GM23338 (cell line): ENCODE results near the gene RAX2. TPM values are rescaled to one million over a fixed set of nuclear protein-coding genes. Genes with fewer than 3 reads are reported as not detected.

ENCODE experiments used
- ATAC-seq: fragments of 200-7000 bp; cut with Tn5 transposase; 3 replicates; pipeline ENCODE4 v1.9.1; 2020
- DNase-seq: peaks from one replicate; pipeline ENCODE4 v3.0.0-alpha.2; 2015; ENCODE audit warnings: low spot score
- H2AFZ ChIP-seq: fragments of 200-600 bp; sonication (generic); 2 replicates; pipeline ENCODE4 v1.8.0; 2016; ENCODE audit warnings: antibody characterized with exemption, mild to moderate bottlenecking, moderate library complexity
- H3F3A ChIP-seq: fragments of 200-600 bp; sonication (generic); replicated peaks from 2 replicates; pipeline ENCODE4 v1.8.0; 2017; ENCODE audit warnings: antibody characterized with exemption, mixed run types, low read depth
- H3K27ac ChIP-seq: fragments of 200-600 bp; sonication (generic); 2 replicates; pipeline ENCODE4 v1.6.1; 2016; ENCODE audit warnings: low read depth
- H3K27me3 ChIP-seq: fragments of 200-600 bp; sonication (generic); 2 replicates; pipeline ENCODE4 v1.8.0; 2016; ENCODE audit warnings: mild to moderate bottlenecking, mixed run types, moderate library complexity; ENCODE audit not compliant: insufficient read depth
- H3K36me3 ChIP-seq: fragments of 200-600 bp; sonication (generic); 2 replicates; pipeline ENCODE4 v1.8.0; 2016; ENCODE audit warnings: mild to moderate bottlenecking; ENCODE audit not compliant: insufficient read depth
- H3K4me1 ChIP-seq: fragments of 200-600 bp; sonication (generic); 2 replicates; pipeline ENCODE4 v1.8.0; 2016; ENCODE audit warnings: mild to moderate bottlenecking, moderate library complexity; ENCODE audit not compliant: insufficient read depth
- H3K4me2 ChIP-seq: fragments of 200-600 bp; sonication (generic); 2 replicates; pipeline ENCODE4 v1.7.1; 2017; ENCODE audit warnings: mixed run types
- H3K4me3 ChIP-seq: fragments of 200-600 bp; sonication (generic); 2 replicates; pipeline ENCODE4 v1.6.1; 2016; ENCODE audit warnings: mixed run types
- H3K79me2 ChIP-seq: fragments of 200-600 bp; sonication (generic); replicated peaks from 2 replicates; pipeline ENCODE4 v1.8.0; 2017; ENCODE audit warnings: mild to moderate bottlenecking; ENCODE audit not compliant: insufficient read depth
- H3K9me2 ChIP-seq: fragments of 200-600 bp; sonication (generic); 2 replicates; pipeline ENCODE4 v1.8.0; 2017; ENCODE audit not compliant: insufficient read depth
- H4K20me1 ChIP-seq: fragments of 200-600 bp; sonication (generic); replicated peaks from 2 replicates; pipeline ENCODE4 v1.8.0; 2017; ENCODE audit warnings: mild to moderate bottlenecking; ENCODE audit not compliant: insufficient read depth
- H3K27ac Mint-ChIP-seq: 2 replicates; pipeline ENCODE4 v1.8.0; 2020; ENCODE audit warnings: inconsistent platforms, mild to moderate bottlenecking, moderate library complexity, mixed read lengths
- H3K27me3 Mint-ChIP-seq: 3 replicates; pipeline ENCODE4 v1.8.0; 2022; ENCODE audit warnings: low read depth, mild to moderate bottlenecking, moderate library complexity, mixed read lengths, inconsistent platforms; ENCODE audit not compliant: insufficient read depth, poor library complexity
- H3K36me3 Mint-ChIP-seq: 3 replicates; pipeline ENCODE4 v1.8.0; 2021; ENCODE audit warnings: low read depth, mild to moderate bottlenecking, inconsistent platforms, moderate library complexity, mixed read lengths
- H3K4me1 Mint-ChIP-seq: 3 replicates; pipeline ENCODE4 v1.8.0; 2020; ENCODE audit warnings: mild to moderate bottlenecking, inconsistent platforms, mixed read lengths
- H3K4me3 Mint-ChIP-seq: 3 replicates; pipeline ENCODE4 v1.8.0; 2021; ENCODE audit warnings: moderate library complexity, mild to moderate bottlenecking, inconsistent platforms, mixed read lengths
- H3K9me3 Mint-ChIP-seq: 3 replicates; pipeline ENCODE4 v1.8.0; 2020; ENCODE audit warnings: moderate library complexity, mild to moderate bottlenecking, inconsistent platforms, mixed read lengths
- CREB1 ChIP-seq: fragments of 250-450 bp; sonication (Bioruptor Pico); IDR thresholded peaks from 2 replicates; pipeline ENCODE4 v1.5.0; 2020; ENCODE audit warnings: low read depth, mild to moderate bottlenecking, moderate library complexity
- EZH2 ChIP-seq: fragments of 200-600 bp; sonication (generic); IDR thresholded peaks from one replicate; pipeline ENCODE4 v1.8.0; 2017; ENCODE audit warnings: antibody characterized with exemption, mild to moderate bottlenecking, low read depth; ENCODE audit not compliant: unreplicated experiment
- EZH2phosphoT487 ChIP-seq: fragments of 200-600 bp; sonication (generic); IDR thresholded peaks from one replicate; pipeline ENCODE4 v1.8.1; 2018; ENCODE audit warnings: antibody characterized with exemption; ENCODE audit not compliant: unreplicated experiment
- JUNB ChIP-seq: IDR thresholded peaks from one replicate; pipeline ENCODE4 v1.6.1; 2016; ENCODE audit warnings: antibody characterized with exemption; ENCODE audit not compliant: unreplicated experiment
- NANOG ChIP-seq: IDR thresholded peaks from 2 replicates; pipeline ENCODE4 v1.6.1; 2016; ENCODE audit warnings: antibody characterized with exemption, borderline replicate concordance
- POLR2AphosphoS5 ChIP-seq: IDR thresholded peaks from 2 replicates; pipeline ENCODE4 v1.6.1; 2016; ENCODE audit warnings: antibody characterized with exemption, low read depth
- STAT1 ChIP-seq: IDR thresholded peaks from one replicate; pipeline ENCODE4 v1.6.1; 2016; ENCODE audit warnings: antibody characterized with exemption; ENCODE audit not compliant: unreplicated experiment
- ZNF114 ChIP-seq: fragments of 250-450 bp; sonication (Bioruptor Pico); IDR thresholded peaks from 2 replicates; pipeline ENCODE4 v1.5.0; 2020; ENCODE audit warnings: mild to moderate bottlenecking, moderate library complexity
- ZNF331 ChIP-seq: fragments of 250-450 bp; sonication (Bioruptor Pico); IDR thresholded peaks from 2 replicates; pipeline ENCODE4 v1.5.0; 2020; ENCODE audit warnings: low read depth, mild to moderate bottlenecking, moderate library complexity
- polyA plus RNA-seq: library from polyadenylated mRNA; unstranded; fragments of >200 nt; fragmentation: Nextera tagmentation; extraction: Ambion mirVana; gene quantifications from 2 replicates; pipeline ENCODE4 v1.2.1, GENCODE V29; 2016
- total RNA-seq: library from RNA; depleted of rRNA; stranded (reverse); fragments of >200 nt; shearing (Covaris generic); gene quantifications from 2 replicates; pipeline ENCODE4 v1.2.3, GENCODE V29; 2014
- TF ChIP-seq, protein P1 (sequence below), 2 experiments: fragments of 200-600 bp in 1 of 2; sonication (generic) in 1 of 2; conservative IDR thresholded peaks; 2 replicates each; pipeline versions ENCODE4 v1.5.1 to v1.6.1; 2016 to 2017; ENCODE audit warnings: antibody characterized with exemption in 2 of 2, low read depth in 2 of 2, mild to moderate bottlenecking in 2 of 2, moderate library complexity in 1 of 2
- TF ChIP-seq, protein P2 (sequence below): IDR thresholded peaks from 2 replicates; pipeline ENCODE4 v1.6.1; 2016; ENCODE audit warnings: antibody characterized with exemption
- TF ChIP-seq, protein P3 (sequence below): IDR thresholded peaks from one replicate; pipeline ENCODE4 v1.6.1; 2018; ENCODE audit warnings: antibody characterized with exemption; ENCODE audit not compliant: unreplicated experiment
- TF ChIP-seq, protein P4 (sequence below): fragments of 250-450 bp; sonication (Bioruptor Pico); IDR thresholded peaks from 2 replicates; pipeline ENCODE4 v1.5.0; 2020; ENCODE audit warnings: mild to moderate bottlenecking, moderate library complexity

Gene RAX2
- total and polyA plus RNA-seq, 2 experiments from 2014 or later: 0.13 TPM; not detected in 1

DNA sequence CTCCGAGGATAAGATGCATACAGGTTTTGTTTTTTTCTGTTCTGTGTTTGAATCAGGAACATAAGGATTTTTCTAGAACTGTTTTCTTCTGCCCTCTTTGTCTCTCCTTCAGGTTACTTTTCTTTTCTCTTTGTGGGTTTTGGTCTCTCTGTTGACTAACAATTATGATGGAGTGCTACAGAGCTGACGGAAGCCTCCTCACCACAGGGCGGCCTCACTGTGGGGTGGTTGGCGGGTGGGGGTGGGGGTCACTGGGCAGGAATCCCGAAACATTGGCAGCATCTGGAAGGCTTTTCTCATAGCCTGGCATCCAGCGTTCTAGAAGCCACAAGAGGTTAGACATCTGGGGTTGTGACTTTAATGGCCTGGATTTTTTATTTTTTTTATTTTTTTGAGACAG lies 26.1 kb upstream of the RAX2 start:
- Histone ChIP-seq H3K27ac (no peak overlapping the region), H3K79me2 (no peaks in the 10 kb centered on the region), H3F3A (peaks cover 9% of the 10 kb centered on the region; the same call in 1 of the 2 replicates), H3K27me3 (peaks cover 14% of the 10 kb centered on the region; the same call in 1 of the 2 replicates), H3K4me2 (no peak overlapping the region), H3K4me3 (no peak overlapping the region), H2AFZ (no peak overlapping the region), H3K36me3 (no peaks in the 10 kb centered on the region), H3K4me1 (no peaks in the 10 kb centered on the region; the same call in 1 of the 2 replicates), H4K20me1 (no peaks in the 10 kb centered on the region), H3K9me2 (no peaks in the 10 kb centered on the region)
- Mint-ChIP-seq H3K4me3 (no peak overlapping the region), H3K27me3 (peaks cover 19% of the 10 kb centered on the region), H3K4me1 (no peaks in the 10 kb centered on the region), H3K27ac (no peak overlapping the region), H3K9me3 (peaks cover 15% of the 10 kb centered on the region), H3K36me3 (no peaks in the 10 kb centered on the region; the same call in 2 of the 3 replicates)
- ATAC-seq: no peak
- no peak for DNase-seq
- TF ChIP-seq, protein P1, sequence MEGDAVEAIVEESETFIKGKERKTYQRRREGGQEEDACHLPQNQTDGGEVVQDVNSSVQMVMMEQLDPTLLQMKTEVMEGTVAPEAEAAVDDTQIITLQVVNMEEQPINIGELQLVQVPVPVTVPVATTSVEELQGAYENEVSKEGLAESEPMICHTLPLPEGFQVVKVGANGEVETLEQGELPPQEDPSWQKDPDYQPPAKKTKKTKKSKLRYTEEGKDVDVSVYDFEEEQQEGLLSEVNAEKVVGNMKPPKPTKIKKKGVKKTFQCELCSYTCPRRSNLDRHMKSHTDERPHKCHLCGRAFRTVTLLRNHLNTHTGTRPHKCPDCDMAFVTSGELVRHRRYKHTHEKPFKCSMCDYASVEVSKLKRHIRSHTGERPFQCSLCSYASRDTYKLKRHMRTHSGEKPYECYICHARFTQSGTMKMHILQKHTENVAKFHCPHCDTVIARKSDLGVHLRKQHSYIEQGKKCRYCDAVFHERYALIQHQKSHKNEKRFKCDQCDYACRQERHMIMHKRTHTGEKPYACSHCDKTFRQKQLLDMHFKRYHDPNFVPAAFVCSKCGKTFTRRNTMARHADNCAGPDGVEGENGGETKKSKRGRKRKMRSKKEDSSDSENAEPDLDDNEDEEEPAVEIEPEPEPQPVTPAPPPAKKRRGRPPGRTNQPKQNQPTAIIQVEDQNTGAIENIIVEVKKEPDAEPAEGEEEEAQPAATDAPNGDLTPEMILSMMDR (conservative IDR thresholded peaks at IDR 0.05; ENCODE audit: low read depth in 2 of 2): no peak
- TF ChIP-seq STAT1 (no peak), ZNF114 (CRISPR knock-in tag) (no peak), JUNB (no peak), EZH2phosphoT487 (no peak), CREB1 (CRISPR knock-in tag) (no peak), NANOG (no peak), ZNF331 (CRISPR knock-in tag) (no peak), POLR2AphosphoS5 (no peak), EZH2 (no peak)
- TF ChIP-seq, protein P2, sequence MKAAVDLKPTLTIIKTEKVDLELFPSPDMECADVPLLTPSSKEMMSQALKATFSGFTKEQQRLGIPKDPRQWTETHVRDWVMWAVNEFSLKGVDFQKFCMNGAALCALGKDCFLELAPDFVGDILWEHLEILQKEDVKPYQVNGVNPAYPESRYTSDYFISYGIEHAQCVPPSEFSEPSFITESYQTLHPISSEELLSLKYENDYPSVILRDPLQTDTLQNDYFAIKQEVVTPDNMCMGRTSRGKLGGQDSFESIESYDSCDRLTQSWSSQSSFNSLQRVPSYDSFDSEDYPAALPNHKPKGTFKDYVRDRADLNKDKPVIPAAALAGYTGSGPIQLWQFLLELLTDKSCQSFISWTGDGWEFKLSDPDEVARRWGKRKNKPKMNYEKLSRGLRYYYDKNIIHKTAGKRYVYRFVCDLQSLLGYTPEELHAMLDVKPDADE: no peak
- TF ChIP-seq, protein P3, sequence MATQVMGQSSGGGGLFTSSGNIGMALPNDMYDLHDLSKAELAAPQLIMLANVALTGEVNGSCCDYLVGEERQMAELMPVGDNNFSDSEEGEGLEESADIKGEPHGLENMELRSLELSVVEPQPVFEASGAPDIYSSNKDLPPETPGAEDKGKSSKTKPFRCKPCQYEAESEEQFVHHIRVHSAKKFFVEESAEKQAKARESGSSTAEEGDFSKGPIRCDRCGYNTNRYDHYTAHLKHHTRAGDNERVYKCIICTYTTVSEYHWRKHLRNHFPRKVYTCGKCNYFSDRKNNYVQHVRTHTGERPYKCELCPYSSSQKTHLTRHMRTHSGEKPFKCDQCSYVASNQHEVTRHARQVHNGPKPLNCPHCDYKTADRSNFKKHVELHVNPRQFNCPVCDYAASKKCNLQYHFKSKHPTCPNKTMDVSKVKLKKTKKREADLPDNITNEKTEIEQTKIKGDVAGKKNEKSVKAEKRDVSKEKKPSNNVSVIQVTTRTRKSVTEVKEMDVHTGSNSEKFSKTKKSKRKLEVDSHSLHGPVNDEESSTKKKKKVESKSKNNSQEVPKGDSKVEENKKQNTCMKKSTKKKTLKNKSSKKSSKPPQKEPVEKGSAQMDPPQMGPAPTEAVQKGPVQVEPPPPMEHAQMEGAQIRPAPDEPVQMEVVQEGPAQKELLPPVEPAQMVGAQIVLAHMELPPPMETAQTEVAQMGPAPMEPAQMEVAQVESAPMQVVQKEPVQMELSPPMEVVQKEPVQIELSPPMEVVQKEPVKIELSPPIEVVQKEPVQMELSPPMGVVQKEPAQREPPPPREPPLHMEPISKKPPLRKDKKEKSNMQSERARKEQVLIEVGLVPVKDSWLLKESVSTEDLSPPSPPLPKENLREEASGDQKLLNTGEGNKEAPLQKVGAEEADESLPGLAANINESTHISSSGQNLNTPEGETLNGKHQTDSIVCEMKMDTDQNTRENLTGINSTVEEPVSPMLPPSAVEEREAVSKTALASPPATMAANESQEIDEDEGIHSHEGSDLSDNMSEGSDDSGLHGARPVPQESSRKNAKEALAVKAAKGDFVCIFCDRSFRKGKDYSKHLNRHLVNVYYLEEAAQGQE: no peak
- TF ChIP-seq, protein P4, sequence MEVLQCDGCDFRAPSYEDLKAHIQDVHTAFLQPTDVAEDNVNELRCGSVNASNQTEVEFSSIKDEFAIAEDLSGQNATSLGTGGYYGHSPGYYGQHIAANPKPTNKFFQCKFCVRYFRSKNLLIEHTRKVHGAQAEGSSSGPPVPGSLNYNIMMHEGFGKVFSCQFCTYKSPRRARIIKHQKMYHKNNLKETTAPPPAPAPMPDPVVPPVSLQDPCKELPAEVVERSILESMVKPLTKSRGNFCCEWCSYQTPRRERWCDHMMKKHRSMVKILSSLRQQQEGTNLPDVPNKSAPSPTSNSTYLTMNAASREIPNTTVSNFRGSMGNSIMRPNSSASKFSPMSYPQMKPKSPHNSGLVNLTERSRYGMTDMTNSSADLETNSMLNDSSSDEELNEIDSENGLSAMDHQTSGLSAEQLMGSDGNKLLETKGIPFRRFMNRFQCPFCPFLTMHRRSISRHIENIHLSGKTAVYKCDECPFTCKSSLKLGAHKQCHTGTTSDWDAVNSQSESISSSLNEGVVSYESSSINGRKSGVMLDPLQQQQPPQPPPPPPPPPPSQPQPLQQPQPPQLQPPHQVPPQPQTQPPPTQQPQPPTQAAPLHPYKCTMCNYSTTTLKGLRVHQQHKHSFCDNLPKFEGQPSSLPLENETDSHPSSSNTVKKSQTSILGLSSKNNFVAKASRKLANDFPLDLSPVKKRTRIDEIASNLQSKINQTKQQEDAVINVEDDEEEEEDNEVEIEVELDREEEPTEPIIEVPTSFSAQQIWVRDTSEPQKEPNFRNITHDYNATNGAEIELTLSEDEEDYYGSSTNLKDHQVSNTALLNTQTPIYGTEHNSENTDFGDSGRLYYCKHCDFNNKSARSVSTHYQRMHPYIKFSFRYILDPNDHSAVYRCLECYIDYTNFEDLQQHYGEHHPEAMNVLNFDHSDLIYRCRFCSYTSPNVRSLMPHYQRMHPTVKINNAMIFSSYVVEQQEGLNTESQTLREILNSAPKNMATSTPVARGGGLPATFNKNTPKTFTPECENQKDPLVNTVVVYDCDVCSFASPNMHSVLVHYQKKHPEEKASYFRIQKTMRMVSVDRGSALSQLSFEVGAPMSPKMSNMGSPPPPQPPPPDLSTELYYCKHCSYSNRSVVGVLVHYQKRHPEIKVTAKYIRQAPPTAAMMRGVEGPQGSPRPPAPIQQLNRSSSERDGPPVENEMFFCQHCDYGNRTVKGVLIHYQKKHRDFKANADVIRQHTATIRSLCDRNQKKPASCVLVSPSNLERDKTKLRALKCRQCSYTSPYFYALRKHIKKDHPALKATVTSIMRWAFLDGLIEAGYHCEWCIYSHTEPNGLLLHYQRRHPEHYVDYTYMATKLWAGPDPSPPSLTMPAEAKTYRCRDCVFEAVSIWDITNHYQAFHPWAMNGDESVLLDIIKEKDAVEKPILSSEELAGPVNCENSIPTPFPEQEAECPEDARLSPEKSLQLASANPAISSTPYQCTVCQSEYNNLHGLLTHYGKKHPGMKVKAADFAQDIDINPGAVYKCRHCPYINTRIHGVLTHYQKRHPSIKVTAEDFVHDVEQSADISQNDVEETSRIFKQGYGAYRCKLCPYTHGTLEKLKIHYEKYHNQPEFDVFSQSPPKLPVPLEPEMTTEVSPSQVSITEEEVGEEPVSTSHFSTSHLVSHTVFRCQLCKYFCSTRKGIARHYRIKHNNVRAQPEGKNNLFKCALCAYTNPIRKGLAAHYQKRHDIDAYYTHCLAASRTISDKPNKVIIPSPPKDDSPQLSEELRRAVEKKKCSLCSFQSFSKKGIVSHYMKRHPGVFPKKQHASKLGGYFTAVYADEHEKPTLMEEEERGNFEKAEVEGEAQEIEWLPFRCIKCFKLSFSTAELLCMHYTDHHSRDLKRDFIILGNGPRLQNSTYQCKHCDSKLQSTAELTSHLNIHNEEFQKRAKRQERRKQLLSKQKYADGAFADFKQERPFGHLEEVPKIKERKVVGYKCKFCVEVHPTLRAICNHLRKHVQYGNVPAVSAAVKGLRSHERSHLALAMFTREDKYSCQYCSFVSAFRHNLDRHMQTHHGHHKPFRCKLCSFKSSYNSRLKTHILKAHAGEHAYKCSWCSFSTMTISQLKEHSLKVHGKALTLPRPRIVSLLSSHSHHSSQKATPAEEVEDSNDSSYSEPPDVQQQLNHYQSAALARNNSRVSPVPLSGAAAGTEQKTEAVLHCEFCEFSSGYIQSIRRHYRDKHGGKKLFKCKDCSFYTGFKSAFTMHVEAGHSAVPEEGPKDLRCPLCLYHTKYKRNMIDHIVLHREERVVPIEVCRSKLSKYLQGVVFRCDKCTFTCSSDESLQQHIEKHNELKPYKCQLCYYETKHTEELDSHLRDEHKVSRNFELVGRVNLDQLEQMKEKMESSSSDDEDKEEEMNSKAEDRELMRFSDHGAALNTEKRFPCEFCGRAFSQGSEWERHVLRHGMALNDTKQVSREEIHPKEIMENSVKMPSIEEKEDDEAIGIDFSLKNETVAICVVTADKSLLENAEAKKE (CRISPR knock-in tag): no peak
